Mucosa of descending colon (tissue), 3 donors: Measurements from ENCODE around the gene MUC12. TPM values are rescaled to one million over a fixed set of nuclear protein-coding genes. Genes with fewer than 3 reads are reported as not detected.
"Not testable (repeated sequence)": the region's sequence is repeated elsewhere in the genome, so short reads cannot be mapped to it uniquely, and the experiment has no call there.

ENCODE experiments used
- ATAC-seq: fragments of 200-7000 bp; cut with Tn5 transposase; one replicate; pipeline ENCODE4 v1.9.1; 2020; ENCODE audit warnings: mild to moderate bottlenecking, moderate library complexity
- DNase-seq, 3 donors: peaks; one replicate each; pipeline ENCODE4 v3.0.0-alpha.2; 2020
- H3K36me3 ChIP-seq: fragments of 200-600 bp; one replicate; pipeline ENCODE4 v1.8.0; 2021; ENCODE audit warnings: low read depth, mild to moderate bottlenecking
- H3K4me1 ChIP-seq: fragments of 200-600 bp; one replicate; pipeline ENCODE4 v1.8.0; 2021; ENCODE audit warnings: low read depth, mild to moderate bottlenecking
- H3K4me3 ChIP-seq: fragments of 200-600 bp; one replicate; pipeline ENCODE4 v1.8.0; 2021; ENCODE audit warnings: mild to moderate bottlenecking
- H3K9me3 ChIP-seq: fragments of 200-600 bp; one replicate; pipeline ENCODE4 v1.8.0; 2021; ENCODE audit warnings: mild to moderate bottlenecking
- intact Hi-C, 2 donors: fragments of 100-400 bp; cut with DNase I in 1 of 2; cut with micrococcal nuclease in 1 of 2; formaldehyde crosslinking; loops; one replicate each; pipeline versions ENCODE4 v1.11.0 to v1.11.1; 2022; cut with DNase I, micrococcal nuclease
- total RNA-seq, 3 donors: library from RNA; stranded (reverse); fragmentation: NEBNext Ultra II Directional in 2 of 3; extraction: Animal tissue kit (Norgen Biotek cat#: 25700) in 2 of 3; gene quantifications; one replicate each; pipeline versions ENCODE4 v1.2.1 to v1.2.4, GENCODE V29; 2021 to 2023
- TF ChIP-seq, protein P1 (sequence below): fragments of 200-600 bp; IDR thresholded peaks from one replicate; pipeline ENCODE4 v1.8.0; 2022; ENCODE audit warnings: antibody characterized with exemption, mild to moderate bottlenecking
- donor health status: DM: no; HTN: no; CAD: no; lungs with moderate emphysema.
- donor health status: DM: no; HTN: no; CAD: no.
- donor health status: DM: no; HTN: yes; CAD: no.

MUC12 gene
- total RNA-seq, 3 donors from 2014 or later: 357 to 848 (median 814) TPM

DNA sequence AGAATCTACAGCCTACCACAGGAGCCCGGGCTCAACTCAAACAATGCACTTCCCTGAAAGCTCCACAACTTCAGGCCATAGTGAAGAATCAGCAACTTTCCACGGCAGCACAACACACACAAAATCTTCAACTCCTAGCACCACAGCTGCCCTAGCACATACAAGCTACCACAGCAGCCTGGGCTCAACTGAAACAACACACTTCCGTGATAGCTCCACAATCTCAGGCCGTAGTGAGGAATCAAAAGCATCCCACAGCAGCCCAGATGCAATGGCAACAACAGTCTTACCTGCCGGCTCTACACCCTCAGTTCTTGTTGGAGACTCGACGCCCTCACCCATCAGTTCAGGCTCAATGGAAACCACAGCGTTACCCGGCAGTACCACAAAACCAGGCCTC lies 22.3 kb downstream of the MUC12 start:
- Histone ChIP-seq H3K4me1 (no peaks in the 10 kb centered on the region), H3K9me3 (no peaks in the 10 kb centered on the region), H3K4me3 (no peak overlapping the region), H3K36me3 (no peaks in the 10 kb centered on the region)
- peak; percentile 51 for ATAC-seq
- no peak for DNase-seq
- intact Hi-C loops: no loop called here
- TF ChIP-seq, protein P1, sequence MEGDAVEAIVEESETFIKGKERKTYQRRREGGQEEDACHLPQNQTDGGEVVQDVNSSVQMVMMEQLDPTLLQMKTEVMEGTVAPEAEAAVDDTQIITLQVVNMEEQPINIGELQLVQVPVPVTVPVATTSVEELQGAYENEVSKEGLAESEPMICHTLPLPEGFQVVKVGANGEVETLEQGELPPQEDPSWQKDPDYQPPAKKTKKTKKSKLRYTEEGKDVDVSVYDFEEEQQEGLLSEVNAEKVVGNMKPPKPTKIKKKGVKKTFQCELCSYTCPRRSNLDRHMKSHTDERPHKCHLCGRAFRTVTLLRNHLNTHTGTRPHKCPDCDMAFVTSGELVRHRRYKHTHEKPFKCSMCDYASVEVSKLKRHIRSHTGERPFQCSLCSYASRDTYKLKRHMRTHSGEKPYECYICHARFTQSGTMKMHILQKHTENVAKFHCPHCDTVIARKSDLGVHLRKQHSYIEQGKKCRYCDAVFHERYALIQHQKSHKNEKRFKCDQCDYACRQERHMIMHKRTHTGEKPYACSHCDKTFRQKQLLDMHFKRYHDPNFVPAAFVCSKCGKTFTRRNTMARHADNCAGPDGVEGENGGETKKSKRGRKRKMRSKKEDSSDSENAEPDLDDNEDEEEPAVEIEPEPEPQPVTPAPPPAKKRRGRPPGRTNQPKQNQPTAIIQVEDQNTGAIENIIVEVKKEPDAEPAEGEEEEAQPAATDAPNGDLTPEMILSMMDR: no peak

DNA sequence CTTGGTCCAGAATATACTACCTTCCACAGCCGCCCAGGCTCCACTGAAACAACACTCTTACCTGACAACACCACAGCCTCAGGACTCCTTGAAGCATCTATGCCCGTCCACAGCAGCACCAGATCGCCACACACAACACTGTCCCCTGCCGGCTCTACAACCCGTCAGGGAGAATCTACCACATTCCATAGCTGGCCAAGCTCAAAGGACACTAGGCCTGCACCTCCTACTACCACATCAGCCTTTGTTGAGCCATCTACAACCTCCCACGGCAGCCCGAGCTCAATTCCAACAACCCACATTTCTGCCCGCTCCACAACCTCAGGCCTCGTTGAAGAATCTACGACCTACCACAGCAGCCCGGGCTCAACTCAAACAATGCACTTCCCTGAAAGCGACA lies 22.9 kb downstream of the MUC12 start:
- peak; percentile 18 for ATAC-seq
- intact Hi-C loops, H3K4me3 ChIP-seq, H3K9me3 ChIP-seq, H3K36me3 ChIP-seq, DNase-seq, H3K4me1 ChIP-seq: not testable (repeated sequence)

DNA sequence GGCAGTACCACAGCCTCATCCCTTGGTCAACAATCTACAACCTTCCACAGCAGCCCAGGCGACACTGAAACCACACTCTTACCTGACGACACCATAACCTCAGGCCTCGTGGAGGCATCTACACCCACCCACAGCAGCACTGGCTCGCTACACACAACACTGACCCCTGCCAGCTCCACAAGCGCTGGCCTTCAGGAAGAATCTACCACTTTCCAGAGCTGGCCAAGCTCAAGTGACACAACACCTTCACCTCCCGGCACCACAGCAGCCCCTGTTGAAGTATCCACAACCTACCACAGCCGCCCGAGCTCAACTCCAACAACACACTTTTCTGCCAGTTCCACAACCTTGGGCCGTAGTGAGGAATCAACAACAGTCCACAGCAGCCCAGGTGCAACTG lies 25.3 kb downstream of the MUC12 start:
- intact Hi-C loops, DNase-seq, H3K4me3 ChIP-seq, H3K36me3 ChIP-seq, H3K4me1 ChIP-seq, H3K9me3 ChIP-seq: not testable (repeated sequence)
- ATAC-seq: peak; percentile 48

DNA sequence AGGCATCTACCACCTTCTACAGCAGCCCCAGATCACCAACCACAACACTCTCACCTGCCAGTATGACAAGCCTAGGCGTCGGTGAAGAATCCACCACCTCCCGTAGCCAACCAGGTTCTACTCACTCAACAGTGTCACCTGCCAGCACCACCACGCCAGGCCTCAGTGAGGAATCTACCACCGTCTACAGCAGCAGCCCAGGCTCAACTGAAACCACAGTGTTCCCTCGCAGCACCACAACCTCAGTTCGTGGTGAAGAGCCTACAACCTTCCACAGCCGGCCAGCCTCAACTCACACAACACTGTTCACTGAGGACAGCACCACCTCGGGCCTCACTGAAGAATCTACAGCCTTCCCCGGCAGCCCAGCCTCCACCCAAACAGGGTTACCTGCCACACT lies 29.2 kb downstream of the MUC12 start:
- H3K4me3 ChIP-seq, DNase-seq, H3K4me1 ChIP-seq, H3K36me3 ChIP-seq, intact Hi-C loops, H3K9me3 ChIP-seq: not testable (repeated sequence)
- ATAC-seq: peak; percentile 44

DNA sequence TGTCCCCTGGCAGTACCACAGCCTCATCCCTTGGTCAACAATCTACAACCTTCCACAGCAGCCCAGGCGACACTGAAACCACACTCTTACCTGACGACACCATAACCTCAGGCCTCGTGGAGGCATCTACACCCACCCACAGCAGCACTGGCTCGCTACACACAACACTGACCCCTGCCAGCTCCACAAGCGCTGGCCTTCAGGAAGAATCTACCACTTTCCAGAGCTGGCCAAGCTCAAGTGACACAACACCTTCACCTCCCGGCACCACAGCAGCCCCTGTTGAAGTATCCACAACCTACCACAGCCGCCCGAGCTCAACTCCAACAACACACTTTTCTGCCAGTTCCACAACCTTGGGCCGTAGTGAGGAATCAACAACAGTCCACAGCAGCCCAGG lies 30.0 kb downstream of the MUC12 start:
- intact Hi-C loops, H3K4me3 ChIP-seq, DNase-seq, H3K4me1 ChIP-seq, H3K9me3 ChIP-seq, H3K36me3 ChIP-seq: not testable (repeated sequence)
- peak; percentile 54 for ATAC-seq

DNA sequence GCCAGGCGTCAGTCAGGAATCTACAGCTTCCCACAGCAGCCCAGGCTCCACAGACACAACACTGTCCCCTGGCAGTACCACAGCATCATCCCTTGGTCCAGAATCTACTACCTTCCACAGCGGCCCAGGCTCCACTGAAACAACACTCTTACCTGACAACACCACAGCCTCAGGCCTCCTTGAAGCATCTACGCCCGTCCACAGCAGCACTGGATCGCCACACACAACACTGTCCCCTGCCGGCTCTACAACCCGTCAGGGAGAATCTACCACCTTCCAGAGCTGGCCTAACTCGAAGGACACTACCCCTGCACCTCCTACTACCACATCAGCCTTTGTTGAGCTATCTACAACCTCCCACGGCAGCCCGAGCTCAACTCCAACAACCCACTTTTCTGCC lies 30.7 kb downstream of the MUC12 start:
- H3K4me1 ChIP-seq, DNase-seq, H3K36me3 ChIP-seq, H3K9me3 ChIP-seq, intact Hi-C loops, H3K4me3 ChIP-seq: not testable (repeated sequence)
- ATAC-seq: peak; percentile 42

DNA sequence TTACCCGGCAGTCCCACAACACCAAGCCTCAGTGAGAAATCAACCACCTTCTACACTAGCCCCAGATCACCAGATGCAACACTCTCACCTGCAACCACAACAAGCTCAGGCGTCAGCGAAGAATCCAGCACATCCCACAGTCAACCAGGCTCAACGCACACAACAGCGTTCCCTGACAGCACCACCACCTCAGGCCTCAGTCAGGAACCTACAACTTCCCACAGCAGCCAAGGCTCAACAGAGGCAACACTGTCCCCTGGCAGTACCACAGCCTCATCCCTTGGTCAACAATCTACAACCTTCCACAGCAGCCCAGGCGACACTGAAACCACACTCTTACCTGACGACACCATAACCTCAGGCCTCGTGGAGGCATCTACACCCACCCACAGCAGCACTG lies 33.0 kb downstream of the MUC12 start:
- intact Hi-C loops, H3K4me3 ChIP-seq, H3K4me1 ChIP-seq, H3K36me3 ChIP-seq, H3K9me3 ChIP-seq, DNase-seq: not testable (repeated sequence)
- peak; percentile 5 for ATAC-seq

DNA sequence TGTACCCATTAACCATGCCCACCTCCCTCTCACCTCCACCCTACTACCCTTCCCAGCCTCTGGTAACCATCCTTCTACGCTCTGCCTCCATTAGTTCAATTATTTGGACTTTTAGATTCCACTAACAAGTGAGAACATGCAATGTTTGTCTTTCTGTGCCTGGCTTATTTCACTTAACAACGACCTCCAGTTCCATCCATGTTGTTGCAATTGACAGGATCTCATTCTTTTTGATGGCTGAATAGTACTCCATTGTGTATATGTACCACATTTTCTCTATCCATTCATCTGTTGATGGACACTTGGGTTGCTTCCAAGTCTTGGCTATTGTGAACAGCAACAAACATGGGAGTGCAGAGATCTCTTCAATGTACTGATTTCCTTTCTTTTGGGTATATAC lies 38.0 kb downstream of the MUC12 start:
- DNase-seq, intact Hi-C loops: not testable (repeated sequence)

DNA sequence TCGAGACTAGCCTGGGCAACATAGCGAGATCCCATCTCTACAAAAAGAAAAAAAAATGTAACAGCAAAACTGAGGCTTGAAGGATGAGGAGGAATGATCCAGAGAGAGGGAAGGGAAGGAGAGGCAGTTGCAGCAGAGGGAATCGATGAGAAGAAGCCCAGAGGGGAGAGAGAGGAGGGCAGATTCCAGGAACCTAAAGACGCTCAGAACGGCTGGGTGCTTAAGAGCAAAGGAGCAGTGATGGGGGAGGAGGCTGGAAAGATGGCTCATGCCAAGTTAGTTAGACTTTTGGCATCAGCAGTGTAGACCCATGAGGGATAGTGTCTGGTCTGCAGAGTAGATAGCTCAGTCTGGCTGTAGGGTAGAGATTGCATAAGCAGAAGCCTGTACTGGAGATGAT lies 40.3 kb downstream of the MUC12 start:
- Histone ChIP-seq H3K36me3 (peaks cover 4% of the 10 kb centered on the region), H3K4me1 (no peaks in the 10 kb centered on the region), H3K4me3 (no peak overlapping the region), H3K9me3 (no peaks in the 10 kb centered on the region)
- TF ChIP-seq, protein P1: no peak
- DNase-seq (no peak), ATAC-seq (no peak)
- intact Hi-C loops: no loop called here

More for the DNA sequence above, 38.0 kb downstream of the MUC12 start:
- H3K36me3 ChIP-seq, H3K9me3 ChIP-seq, ATAC-seq, H3K4me1 ChIP-seq, H3K4me3 ChIP-seq: not testable (repeated sequence)
